D341Med (cell line): ENCODE data around the gene SYNE3.

Source experiments
- DNase-seq: peaks from one replicate; pipeline ENCODE4 v3.0.0; 2012; ENCODE audit warnings: low spot score

Gene SYNE3

GRCh38 chr14:95504135-95505029, 12.1 kb downstream of the SYNE3 start:
- no peak for DNase-seq

- no peak for DNase-seq
Observed at GRCh38 chr14:95503365-95504134, 12.9 kb downstream of the SYNE3 start.

GRCh38 chr14:95502381-95502950, 14.0 kb downstream of the SYNE3 start:
- DNase-seq = no peak

GRCh38 chr14:95500772-95501401, 15.6 kb downstream of the SYNE3 start:
- no peak for DNase-seq

- DNase-seq = no peak
Observed at GRCh38 chr14:95500201-95500681, 16.2 kb downstream of the SYNE3 start.

- no peak for DNase-seq
Observed at GRCh38 chr14:95499354-95499750, 17.1 kb downstream of the SYNE3 start.

- no peak for DNase-seq
Observed at GRCh38 chr14:95498622-95499353, 17.7 kb downstream of the SYNE3 start.

- no peak for DNase-seq
Observed at GRCh38 chr14:95497561-95498011, 18.9 kb downstream of the SYNE3 start.

GRCh38 chr14:95496690-95497259, 19.7 kb downstream of the SYNE3 start:
- no peak for DNase-seq

GRCh38 chr14:95496111-95496681, 20.3 kb downstream of the SYNE3 start:
- no peak for DNase-seq

GRCh38 chr14:95495538-95496025, 20.9 kb downstream of the SYNE3 start:
- DNase-seq = no peak

GRCh38 chr14:95495076-95495475, 21.4 kb downstream of the SYNE3 start:
- DNase-seq = no peak

- DNase-seq = no peak
Observed at GRCh38 chr14:95494456-95494855, 22.0 kb downstream of the SYNE3 start.

- no peak for DNase-seq
Observed at GRCh38 chr14:95493976-95494375, 22.5 kb downstream of the SYNE3 start.

- no peak for DNase-seq
Observed at GRCh38 chr14:95493503-95493902, 22.9 kb downstream of the SYNE3 start.

- DNase-seq = no peak
Observed at GRCh38 chr14:95491936-95492608, 24.4 kb downstream of the SYNE3 start.

- DNase-seq = no peak
Observed at GRCh38 chr14:95490727-95491451, 25.6 kb downstream of the SYNE3 start.

GRCh38 chr14:95490138-95490509, 26.3 kb downstream of the SYNE3 start:
- no peak for DNase-seq
